Frontal cortex (tissue), 4 donors: Measurements from ENCODE around the gene SOX10. TPM values are rescaled to one million over a fixed set of nuclear protein-coding genes. Genes with fewer than 3 reads are reported as not detected.

Experiments
- DNase-seq, 2 donors: peaks; one replicate each; pipeline ENCODE4 v3.0.0; 2012; ENCODE audit warnings: low spot score in 2 of 2
- FAIRE-seq: peaks from 2 replicates; lab custom pipeline; 2012; peaks lifted over from hg19 to GRCh38; lab: Jason Lieb, UNC
- total RNA-seq: library from RNA; depleted of rRNA; stranded (reverse); fragments of >200 nt; gene quantifications from one replicate; pipeline ENCODE4 v1.2.3, GENCODE V29; 2014
- donor health status: control.
- donor health status: control.
- donor health status: control.

The SOX10 gene
- total RNA-seq = 1.6 TPM

DNA sequence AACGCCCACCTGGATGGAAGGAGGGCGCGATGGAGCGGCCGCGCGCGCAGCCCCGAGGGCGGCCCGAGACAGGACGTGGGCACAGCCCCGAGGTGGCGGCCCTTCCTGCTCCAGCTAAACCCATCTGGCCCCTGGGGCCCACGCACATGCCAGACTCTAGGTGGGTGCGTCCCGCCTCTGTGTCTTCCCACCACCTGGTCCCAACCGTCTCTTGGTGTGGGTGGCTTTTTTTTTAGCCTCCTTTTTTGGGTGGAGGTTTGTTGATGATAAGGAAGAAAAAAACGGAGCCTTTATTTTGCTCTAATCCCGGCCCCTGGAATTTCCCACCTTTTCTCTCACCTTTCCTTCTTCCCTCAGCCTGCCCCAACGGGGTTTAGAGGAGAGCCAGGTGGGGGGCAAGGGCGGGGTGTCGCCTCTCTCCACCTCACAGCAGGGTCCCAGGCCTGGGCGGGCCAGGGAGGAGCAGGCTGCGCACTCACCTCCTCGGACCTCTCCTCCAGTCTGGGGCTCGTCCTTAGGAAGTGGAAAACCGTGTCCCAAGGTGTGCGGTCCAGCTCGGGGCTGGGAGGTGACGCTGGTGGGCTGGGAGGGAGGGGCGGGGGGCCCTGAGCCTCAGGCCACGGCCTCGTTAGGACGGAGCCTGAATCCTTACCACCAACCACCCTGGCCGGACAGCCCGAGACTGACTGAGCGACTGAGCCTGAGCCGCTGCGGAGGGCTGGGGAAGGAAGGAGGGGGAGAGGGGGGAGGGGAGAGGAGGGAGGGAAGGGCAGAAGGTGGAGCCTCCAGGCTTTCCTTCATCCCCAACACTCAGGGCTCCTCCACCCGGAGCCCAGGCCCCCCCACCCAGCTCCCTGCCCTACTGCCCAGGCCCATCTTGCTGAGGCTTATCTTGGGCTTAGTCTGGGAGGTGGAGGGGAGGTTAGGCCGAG lies at the start of gene SOX10:
Gene SOX10, minus strand, starts transcription at position 696 of the 932 bp plus-strand sequence. CDS start 771 bp downstream, outside the sequence.
- DNase-seq (peak; percentile 70 to 84), FAIRE-seq (no peak)

DNA sequence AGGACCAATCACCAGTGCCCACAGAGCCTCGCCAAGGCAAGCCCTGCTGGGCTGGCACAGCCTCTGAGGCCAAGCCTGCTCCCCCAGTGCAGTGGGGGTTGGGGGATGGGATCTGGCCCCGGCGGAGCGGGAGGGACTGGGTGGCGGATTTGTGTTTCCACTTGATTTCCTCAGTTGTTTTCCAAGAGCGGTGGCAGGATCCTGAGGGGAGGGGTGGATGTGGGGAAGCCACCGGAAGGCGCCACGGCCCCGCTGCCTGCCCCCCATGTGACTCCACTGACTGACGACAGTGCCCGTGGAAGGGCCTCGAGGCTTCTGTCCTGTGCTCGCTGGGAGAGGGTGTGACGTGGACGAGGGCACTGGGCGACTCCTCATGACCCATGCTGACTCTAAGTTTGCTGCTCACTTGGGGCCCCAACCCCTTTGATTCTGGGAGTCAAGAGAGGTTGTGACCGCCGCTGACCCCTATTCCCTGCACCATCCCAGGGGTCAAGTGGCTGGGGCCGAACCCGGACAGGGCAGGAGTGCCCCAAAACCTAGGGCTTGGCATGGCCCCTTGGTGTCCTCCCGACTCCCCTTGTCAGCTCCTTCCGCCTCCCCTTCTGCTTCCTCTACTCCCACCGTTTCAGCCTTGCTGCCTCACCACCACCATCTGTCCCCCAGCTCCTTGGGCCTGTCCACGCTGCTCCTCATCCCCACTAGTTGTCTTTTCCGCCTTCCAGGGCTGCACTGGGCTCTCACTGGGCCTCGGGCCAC lies 49.3 kb upstream of the SOX10 start:
- FAIRE-seq (no peak), DNase-seq (peak in 1 of 2 donors; percentile 64)

DNA sequence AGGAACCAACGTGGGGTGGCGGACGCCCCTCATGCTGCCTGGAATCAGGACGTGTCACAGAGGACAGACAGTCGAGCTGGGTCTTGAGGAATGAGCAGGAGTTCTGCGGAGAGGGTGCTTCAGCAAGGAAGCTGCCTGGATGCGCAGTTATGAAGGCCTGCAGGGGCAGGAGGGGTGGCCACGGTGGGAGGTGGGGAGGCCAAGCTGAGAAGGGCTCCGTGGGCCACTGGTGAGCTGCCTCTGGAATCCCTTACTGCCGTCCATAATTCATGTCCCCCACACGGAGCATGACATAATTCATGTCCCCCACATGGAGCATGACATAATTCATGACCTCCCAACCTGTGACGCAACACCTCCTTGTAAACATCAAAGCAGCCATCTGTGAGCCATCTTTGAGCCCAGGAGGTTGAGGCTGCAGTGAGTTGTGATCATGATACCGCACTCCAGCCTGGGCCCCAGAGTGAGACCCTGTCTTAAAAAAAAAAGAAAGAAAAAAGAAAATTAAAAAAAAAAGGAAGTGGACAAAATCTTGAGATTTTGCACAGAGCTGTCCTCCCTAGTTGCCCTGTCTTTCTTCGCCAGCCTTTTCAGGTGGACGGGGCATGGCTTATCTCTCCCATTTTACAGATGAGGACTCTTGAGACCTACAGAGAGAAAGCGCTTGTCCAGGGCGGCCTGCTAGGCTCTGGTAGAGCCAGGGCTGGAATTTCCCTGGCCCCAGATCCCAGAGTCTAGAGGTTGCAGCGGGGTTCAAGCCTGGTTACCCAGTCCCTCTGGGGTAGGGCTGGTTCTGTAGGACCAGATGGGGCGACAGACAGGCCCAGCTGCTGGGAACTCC lies 48.5 kb upstream of the SOX10 start:
- DNase-seq (no peak), FAIRE-seq (no peak)

DNA sequence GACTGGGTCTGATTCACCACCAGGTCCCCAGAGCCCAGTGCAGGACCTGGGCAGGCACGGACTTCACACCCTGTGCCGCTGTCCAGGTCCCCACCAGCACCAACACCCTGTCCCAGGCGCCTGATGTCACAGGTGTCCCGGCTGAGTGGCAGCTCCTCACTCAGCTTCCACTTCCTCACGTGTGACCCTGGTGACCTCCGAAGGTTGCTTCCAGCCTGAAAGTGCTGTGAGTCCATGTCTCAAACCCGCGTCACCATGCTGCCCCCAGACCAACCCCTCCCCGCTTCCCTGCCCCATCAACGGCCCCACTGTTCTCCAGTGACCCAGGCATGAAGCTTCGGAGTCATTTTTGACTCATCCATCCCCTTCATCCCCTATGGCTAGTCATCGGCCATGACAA lies 47.1 kb upstream of the SOX10 start:
- DNase-seq (no peak), FAIRE-seq (no peak)

- no peak for FAIRE-seq
- no peak for DNase-seq
Measured at GRCh38 chr22:38030311-38031133, 46.2 kb upstream of the SOX10 start.

DNA sequence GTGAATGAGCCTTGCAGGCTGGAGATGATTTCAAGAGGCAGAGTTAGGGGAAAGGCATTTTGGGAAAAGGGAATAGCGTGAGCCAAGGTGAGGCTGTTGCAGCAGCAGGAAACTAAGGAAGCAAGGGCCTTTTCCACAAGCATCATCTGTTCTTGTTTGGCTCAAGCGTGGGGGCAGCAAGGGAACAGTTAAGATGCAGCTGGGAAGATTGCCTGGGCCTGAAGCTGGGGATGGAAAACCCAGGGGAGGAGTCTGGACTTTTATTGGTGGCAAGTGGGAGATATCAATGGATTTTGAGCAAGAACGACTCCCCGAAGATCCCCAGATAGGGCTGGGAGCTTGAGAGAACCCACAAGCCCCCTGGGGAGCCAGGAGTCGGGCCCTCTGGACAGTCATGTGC lies 45.5 kb upstream of the SOX10 start:
- FAIRE-seq (no peak), DNase-seq (no peak)

DNA sequence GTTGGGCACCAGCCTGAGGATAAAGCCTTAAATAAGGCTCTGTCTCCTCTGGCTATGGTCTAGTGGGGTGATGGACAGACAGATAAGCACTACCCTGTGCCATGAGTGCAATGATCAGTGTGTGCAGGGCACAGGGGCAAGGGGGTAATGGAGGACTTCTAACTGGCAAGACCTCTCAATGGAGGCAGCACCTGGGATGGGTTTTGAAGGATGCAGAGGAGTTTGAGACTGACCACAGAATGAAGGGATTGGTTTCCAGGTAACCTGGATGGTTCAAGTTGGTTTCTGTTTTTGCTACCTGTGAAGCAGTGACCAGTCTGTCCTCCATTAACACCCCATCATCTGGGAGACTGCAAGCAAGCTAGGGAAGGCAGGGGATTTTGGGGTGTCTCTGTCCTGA lies 45.0 kb upstream of the SOX10 start:
- no peak for FAIRE-seq
- DNase-seq = no peak

GRCh38 chr22:38028344-38029130 lies 44.2 kb upstream of the SOX10 start:
- DNase-seq (no peak), FAIRE-seq (no peak)

GRCh38 chr22:38027487-38027886 lies 43.1 kb upstream of the SOX10 start:
- FAIRE-seq = no peak

GRCh38 chr22:38026130-38027111 lies 42.1 kb upstream of the SOX10 start:
- DNase-seq = no peak
- FAIRE-seq = no peak

More at GRCh38 chr22:38027487-38027886, 43.1 kb upstream of the SOX10 start:
- DNase-seq = no peak

GRCh38 chr22:38025514-38025913 lies 41.2 kb upstream of the SOX10 start:
- DNase-seq (no peak), FAIRE-seq (no peak)

GRCh38 chr22:38023045-38023444 lies 38.7 kb upstream of the SOX10 start:
- DNase-seq (no peak), FAIRE-seq (no peak)

DNA sequence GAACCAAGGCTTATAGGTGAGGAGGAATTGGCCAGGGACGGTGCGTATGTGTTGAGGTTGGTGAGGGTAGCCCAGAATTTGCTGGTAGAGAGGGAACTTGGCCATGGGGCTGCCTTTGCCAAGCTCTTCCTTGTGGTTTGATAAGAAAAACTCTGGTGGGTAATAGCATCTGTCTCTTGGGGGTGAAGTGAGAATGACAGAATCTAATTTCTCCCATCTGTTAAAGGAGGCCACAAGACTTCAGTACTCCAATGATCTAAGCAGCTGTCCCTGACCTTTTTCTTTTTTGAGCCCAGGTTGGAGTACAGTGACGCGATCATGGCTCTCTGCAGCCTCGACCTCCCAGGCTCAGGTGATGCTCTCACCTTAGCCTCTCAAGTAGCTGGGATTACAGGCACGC lies 36.9 kb upstream of the SOX10 start:
- FAIRE-seq (no peak), DNase-seq (no peak)

GRCh38 chr22:38018938-38019827 lies 34.8 kb upstream of the SOX10 start:
- no peak for DNase-seq
- FAIRE-seq = no peak

DNA sequence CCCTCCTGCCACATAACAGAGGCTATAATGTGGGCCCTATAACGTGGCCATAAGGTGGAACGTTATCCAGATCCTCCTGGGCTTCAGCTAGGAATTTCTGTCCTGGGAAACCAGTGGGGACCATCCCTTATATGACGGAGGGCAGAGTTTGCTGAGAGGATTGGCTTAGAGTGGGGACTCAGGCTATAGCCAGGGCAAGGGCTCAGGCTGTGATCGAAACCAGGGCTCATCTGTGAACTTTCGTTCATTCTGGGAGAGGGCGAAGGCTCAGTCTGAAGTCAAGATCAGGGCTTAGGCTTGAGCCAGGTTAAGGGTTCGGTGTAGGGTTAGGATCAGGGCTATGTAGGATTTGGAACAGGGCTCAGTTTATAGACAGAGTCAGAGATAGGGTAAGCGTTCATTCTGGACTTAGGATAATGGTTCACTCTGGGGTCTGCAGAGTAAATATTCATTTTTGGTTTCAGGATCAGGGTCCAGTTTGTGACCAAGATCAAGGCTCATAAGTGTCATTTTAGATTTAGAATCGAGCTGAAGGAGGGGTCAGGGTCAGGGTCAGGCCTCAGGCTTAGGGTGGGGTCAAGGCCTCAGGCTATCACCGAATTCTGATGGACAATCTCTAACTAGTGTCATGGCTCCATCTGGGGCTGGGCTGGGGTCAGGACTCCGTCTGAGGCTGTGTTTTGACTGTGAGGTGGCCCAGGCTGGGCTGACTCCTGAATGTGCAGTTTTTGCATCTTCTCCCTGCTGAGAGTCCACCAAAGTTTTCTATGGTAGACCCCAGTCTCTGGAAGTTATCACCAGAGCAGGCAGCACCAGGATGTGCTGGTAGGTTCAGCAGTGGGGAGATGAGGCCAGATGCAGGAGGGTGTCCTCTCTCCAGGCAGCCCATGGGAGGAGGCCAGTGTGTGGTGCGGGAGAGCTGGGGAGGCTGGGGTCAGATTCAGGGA lies 33.9 kb upstream of the SOX10 start:
- FAIRE-seq (no peak), DNase-seq (no peak)
